ENCODE results near the gene PNMA8A. TPM values are rescaled to one million over a fixed set of nuclear protein-coding genes. Genes with fewer than 3 reads are reported as not detected.
A peak's percentile ranks its signal among the peaks of the same experiment; 100 is the strongest.
"Not testable (repeated sequence)": the region's sequence is repeated elsewhere in the genome, so short reads cannot be mapped to it uniquely, and the experiment has no call there.

PNMA8A gene
- polyA plus RNA-seq (ENCODE audit: insufficient read depth in 1 of 5, insufficient read length in 5 of 5, low replicate concordance in 1 of 5): 10 to 100 TPM; 11.6 to 15.8 (median 14.8) TPM
- long read RNA-seq, donor 1, partial matches to known transcripts: 0 of 3 reads
- long read RNA-seq, donor 1, other reads (novel, unspliced or antisense): 0 of 3 reads
- long read RNA-seq, donor 2, partial matches to known transcripts: 0 of 3 reads
- long read RNA-seq, donor 2, other reads (novel, unspliced or antisense): 0 of 3 reads
- long read RNA-seq, donor 3, partial matches to known transcripts: 0 of 3 reads
- long read RNA-seq, donor 3, other reads (novel, unspliced or antisense): 0 of 3 reads
- long read RNA-seq, donor 4, partial matches to known transcripts: 0 of 3 reads
- long read RNA-seq, donor 4, other reads (novel, unspliced or antisense): 0 of 3 reads
- long read RNA-seq, donor 5: 0 reads
- long read RNA-seq, donor 6, partial matches to known transcripts: 0 of 2 reads
- long read RNA-seq, donor 6, other reads (novel, unspliced or antisense): 0 of 2 reads
- long read RNA-seq, donor 7, partial matches to known transcripts: 0 of 1 reads
- long read RNA-seq, donor 7, other reads (novel, unspliced or antisense): 0 of 1 reads
- long read RNA-seq, donor 8, transcript PNMA8A-201 (3 exons, 3,689 nt): major isoform, 5 of 5 reads
- long read RNA-seq, donor 8, partial matches to known transcripts: 0 of 5 reads
- long read RNA-seq, donor 8, other reads (novel, unspliced or antisense): 0 of 5 reads

- peak; percentile 87 to 89 for DNase-seq
Observed at GRCh38 chr19:46471116-46471733, at the start of gene PNMA8A. TSS of gene PNMA8A (minus strand) at chr19:46471563. CDS start at chr19:46471035, 528 bp downstream.

- no peak for DNase-seq
Observed at GRCh38 chr19:46520616-46521015, 49.3 kb upstream of the PNMA8A start.

GRCh38 chr19:46517471-46517870 is 46.1 kb upstream of the PNMA8A start:
- DNase-seq: no peak

GRCh38 chr19:46515879-46516350 is 44.6 kb upstream of the PNMA8A start:
- no peak for DNase-seq

GRCh38 chr19:46515290-46515609 is 43.9 kb upstream of the PNMA8A start:
- DNase-seq: no peak

- no peak for DNase-seq
Observed at GRCh38 chr19:46514589-46515289, 43.4 kb upstream of the PNMA8A start.

- peak in 1 of 2 donors; percentile 75 for DNase-seq
Observed at GRCh38 chr19:46513461-46514236, 42.3 kb upstream of the PNMA8A start.

- DNase-seq: no peak
Observed at GRCh38 chr19:46511237-46511636, 39.9 kb upstream of the PNMA8A start.

- no peak for DNase-seq
Observed at GRCh38 chr19:46508206-46508605, 36.8 kb upstream of the PNMA8A start.

- no peak for DNase-seq
Observed at GRCh38 chr19:46503848-46504453, 32.6 kb upstream of the PNMA8A start.

- DNase-seq: no peak
Observed at GRCh38 chr19:46502891-46503290, 31.5 kb upstream of the PNMA8A start.

- no peak for DNase-seq
Observed at GRCh38 chr19:46499692-46500091, 28.3 kb upstream of the PNMA8A start.

GRCh38 chr19:46497773-46498172 is 26.4 kb upstream of the PNMA8A start:
- no peak for DNase-seq

GRCh38 chr19:46496886-46497285 is 25.5 kb upstream of the PNMA8A start:
- DNase-seq: not testable (repeated sequence)

GRCh38 chr19:46496304-46496703 is 24.9 kb upstream of the PNMA8A start:
- DNase-seq: no peak

GRCh38 chr19:46495786-46496099 is 24.4 kb upstream of the PNMA8A start, which contains the start of gene PNMA8B:
TSS of gene PNMA8B (minus strand) at chr19:46495867. CDS start at chr19:46495465, 402 bp downstream.
- peak; percentile 87 for DNase-seq

- no peak for DNase-seq
Observed at GRCh38 chr19:46494941-46495785, 23.8 kb upstream of the PNMA8A start.

GRCh38 chr19:46494146-46494940 is 23.0 kb upstream of the PNMA8A start:
- DNase-seq: no peak
